T-helper 1 cell treated with Interleukin-12 subunit alpha and Interleukin-12 subunit beta and Interleukin-4 antibody, amounts not matched to agents 30 ng/mL and 1 ng/mL, for 36 hours (primary cell): ENCODE results near the gene UQCRHL. TPM values are rescaled to one million over a fixed set of nuclear protein-coding genes. Genes with fewer than 3 reads are reported as not detected.
"Not testable (repeated sequence)": the region's sequence is repeated elsewhere in the genome, so short reads cannot be mapped to it uniquely, and the experiment has no call there.

Source experiments
- intact Hi-C: fragments of 100-400 bp; cut with micrococcal nuclease; formaldehyde crosslinking; loops from one replicate; pipeline ENCODE4 v1.15.1; 2024
- total RNA-seq: library from RNA; stranded (reverse); gene quantifications from 2 replicates; pipeline ENCODE4 v1.2.3, GENCODE V29; 2022

UQCRHL gene
- total RNA-seq, result 1.2 and 1.4 TPM in 2 replicates

GRCh38 chr1:15807549-15807948 is at the start of gene UQCRHL:
TSS of gene UQCRHL (minus strand) at chr1:15807649. CDS start at chr1:15807649, 0 bp downstream.
- intact Hi-C loops, result not testable (repeated sequence)

- intact Hi-C loops, result no loop called here
These were observed 49.4 kb upstream of the UQCRHL start for GRCh38 chr1:15856888-15857287.

DNA sequence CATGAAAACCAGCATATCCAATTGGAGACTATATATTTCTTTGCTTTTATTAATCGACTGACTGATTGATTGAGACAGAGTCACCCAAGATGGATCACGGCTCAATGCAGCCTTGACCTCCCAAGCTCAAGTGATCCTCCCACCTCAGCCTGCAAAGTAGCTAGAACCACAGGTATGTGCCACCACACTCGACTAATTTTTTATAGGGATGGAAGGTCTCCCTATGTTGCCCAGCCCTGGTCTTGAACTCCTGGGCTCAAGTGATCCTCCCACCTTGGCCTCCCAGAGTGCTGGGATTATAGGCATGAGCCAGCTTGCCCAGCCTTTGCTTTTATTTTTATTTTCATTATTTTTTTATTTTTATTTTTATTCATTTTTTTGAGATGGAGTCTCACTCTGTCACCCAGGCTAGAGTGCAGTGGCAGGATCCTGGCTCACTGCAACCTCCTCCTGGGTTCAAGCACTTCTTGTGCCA is 45.4 kb upstream of the UQCRHL start:
- intact Hi-C loops, result loop anchor here (5.0 kb wide), 1 partner anchor 34 kb away; no protein-coding TSS in a partner anchor

DNA sequence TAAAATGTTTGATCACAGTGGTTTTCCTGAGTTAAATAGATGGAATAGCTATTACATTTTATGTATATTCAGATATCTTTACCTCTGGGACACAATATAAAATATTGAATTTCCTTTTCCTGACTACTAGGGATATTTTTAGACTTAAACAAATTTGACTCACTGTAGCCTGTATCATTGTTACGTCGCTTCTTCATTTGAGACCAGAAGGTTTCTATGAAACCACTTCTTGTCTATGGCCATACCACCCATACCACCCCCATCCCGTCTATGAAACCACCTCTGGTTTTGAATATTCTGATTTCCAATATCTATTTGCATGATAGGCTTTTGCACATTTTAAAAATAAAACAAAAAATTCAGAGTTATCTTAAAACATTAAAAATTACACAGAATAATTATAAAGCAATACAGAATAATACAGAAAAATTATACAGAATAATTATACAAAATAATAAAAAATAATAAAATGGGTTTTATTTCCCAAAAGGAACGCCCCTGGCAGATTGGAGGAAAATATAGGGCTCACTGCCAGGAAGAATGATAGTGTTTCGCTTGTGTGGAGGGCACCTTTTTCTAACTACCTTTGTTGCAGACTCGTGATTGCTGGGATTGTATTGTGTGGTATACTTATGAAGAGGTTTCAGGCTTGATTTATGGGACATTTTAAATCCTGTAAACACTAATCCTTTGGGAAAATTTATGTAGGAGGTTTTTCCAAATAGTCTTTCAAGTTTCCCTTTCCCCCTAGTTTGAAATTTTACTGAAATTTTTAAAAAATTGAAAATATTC is 44.8 kb upstream of the UQCRHL start:
- intact Hi-C loops, result loop anchor here (5.0 kb wide), 1 partner anchor 35 kb away; no protein-coding TSS in a partner anchor

GRCh38 chr1:15851210-15852035 is 44.0 kb upstream of the UQCRHL start:
- intact Hi-C loops, result loop anchor here (5.0 kb wide), 1 partner anchor 36 kb away; no protein-coding TSS in a partner anchor

DNA sequence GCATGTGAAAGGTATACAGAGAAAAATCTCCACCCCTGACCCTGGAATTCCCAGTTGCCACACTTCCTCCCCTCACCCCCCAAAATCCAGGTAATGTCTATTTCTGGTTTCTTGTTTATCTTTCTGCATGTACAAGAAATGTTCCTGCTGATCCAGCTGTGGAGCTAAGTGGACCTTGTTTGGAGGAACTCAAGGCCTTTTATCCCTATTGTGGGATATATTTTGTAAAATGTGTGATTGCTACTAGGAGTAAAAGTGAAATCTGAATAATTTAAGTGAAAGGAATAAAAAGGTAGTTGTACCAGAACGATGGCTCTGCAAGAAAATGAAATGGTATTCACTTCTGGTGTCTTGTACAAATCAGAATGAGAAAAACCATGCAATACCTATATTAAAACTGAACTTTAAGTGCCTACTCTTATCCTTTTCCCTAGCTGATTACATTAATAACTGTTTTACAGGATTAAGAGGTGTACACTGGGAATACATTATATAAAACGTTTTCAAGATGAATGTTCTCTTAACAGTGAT is 43.1 kb upstream of the UQCRHL start:
- intact Hi-C loops, result loop anchor here (1.0 to 5.0 kb wide), 2 partner anchors 35 to 37 kb away; no protein-coding TSS in a partner anchor

GRCh38 chr1:15849775-15850324 is 42.4 kb upstream of the UQCRHL start:
- intact Hi-C loops, result loop anchor here (1.0 to 5.0 kb wide), 4 partner anchors 35 to 502 kb away; partner anchors contain the start of gene FBXO42

DNA sequence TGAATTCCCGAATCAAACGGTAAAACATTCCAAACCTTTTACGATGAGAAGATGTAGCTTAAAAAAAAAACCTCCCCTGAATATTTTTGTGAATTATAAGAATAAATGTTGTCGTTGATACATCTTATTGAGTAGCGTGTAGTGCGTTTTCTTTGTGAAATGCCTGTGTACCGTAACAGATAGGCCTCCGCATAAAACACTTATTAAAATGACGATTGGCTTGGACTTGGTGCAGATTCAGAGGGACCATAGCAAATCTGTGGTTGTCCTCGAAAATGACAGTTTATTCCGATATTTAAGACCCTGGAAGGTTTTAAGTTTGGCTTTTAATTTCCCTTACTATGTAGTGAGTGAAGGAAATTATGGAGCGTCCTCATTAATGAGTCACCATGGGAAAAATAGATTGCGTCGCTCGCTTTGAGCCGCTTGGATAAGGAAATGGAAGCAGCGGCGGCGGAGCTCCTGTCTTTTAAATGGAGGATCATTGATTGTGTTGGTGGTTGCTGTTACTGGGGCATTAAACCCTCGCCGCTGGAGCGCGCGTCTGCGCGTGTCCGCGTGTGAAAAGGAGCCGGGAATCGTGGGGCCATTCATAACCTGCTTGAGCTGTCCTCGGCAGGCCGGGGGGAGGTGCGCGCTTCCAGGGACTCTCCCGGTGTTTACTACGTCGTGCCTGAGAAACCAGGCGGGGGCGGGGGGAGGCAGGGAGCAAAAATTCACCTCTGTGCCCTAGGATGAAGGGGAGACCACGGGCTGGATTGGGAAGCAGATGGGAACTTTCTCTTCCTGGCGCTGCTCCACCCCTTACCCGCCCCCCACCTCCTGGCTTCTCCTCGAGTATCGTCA is 41.7 kb upstream of the UQCRHL start:
- intact Hi-C loops, result loop anchor here (5.0 kb wide), 2 partner anchors 152 to 503 kb away; partner anchors contain the start of gene FBXO42

GRCh38 chr1:15848143-15848928 is 40.9 kb upstream of the UQCRHL start:
- intact Hi-C loops, result loop anchor here (5.0 kb wide), 2 partner anchors 151 to 504 kb away; partner anchors contain the start of gene FBXO42

GRCh38 chr1:15847893-15848142 is 40.4 kb upstream of the UQCRHL start:
- intact Hi-C loops, result loop anchor here (1.0 to 5.0 kb wide), 8 partner anchors 13 to 504 kb away; partner anchors contain the start of genes CPLANE2, FBXO42 and ZBTB17

DNA sequence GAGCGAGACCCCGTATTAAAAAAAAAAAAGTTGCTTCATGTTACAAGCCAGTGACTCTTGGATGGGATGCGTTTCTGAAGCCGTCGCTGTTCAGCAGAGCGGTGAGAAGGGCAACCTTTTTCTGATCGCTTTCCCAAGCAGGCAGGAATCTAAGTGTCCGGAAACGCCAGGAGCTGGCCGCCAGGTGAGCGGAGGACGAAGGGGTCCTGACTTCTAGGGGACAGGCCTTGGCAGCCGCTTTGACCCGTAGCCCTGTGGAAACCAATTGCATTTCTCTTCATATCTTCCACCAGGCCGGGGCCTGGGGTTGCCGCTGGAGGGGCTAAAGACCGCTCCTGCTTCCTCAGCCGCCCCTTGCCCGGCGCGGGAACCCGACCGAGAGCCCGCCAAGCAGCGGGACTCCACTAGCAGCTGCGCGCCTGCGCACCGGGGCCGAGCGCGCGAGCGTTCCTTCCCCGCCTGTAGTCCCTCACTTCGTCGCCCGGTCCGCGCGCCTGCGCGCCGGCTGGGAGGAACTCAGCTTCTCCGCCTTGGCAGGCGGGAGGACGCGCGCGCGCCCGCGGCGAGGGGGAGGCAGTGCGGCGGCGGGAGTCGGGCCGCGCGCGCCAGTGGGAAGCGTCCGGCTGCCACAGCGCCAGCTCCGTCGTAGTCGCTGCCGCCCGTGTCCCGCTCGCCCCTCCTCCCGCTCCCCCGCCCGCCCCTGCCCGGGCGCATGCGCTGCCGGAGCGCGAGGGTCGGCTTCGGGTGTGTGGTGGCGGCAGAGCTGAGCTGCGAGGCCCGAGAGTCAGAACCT is 39.8 kb upstream of the UQCRHL start, which contains the start of gene SPEN:
Gene SPEN, plus strand, starts transcription at position 608 of the 793 bp plus-strand sequence. CDS start 361 bp downstream, outside the sequence.
- intact Hi-C loops, result loop anchor here (1.0 to 5.0 kb wide), 8 partner anchors 12 to 505 kb away; partner anchors contain the start of genes CPLANE2, FBXO42 and ZBTB17

GRCh38 chr1:15846056-15846455 is 38.6 kb upstream of the UQCRHL start:
- intact Hi-C loops, result loop anchor here (5.0 kb wide), 2 partner anchors 149 to 506 kb away; partner anchors contain the start of gene FBXO42

DNA sequence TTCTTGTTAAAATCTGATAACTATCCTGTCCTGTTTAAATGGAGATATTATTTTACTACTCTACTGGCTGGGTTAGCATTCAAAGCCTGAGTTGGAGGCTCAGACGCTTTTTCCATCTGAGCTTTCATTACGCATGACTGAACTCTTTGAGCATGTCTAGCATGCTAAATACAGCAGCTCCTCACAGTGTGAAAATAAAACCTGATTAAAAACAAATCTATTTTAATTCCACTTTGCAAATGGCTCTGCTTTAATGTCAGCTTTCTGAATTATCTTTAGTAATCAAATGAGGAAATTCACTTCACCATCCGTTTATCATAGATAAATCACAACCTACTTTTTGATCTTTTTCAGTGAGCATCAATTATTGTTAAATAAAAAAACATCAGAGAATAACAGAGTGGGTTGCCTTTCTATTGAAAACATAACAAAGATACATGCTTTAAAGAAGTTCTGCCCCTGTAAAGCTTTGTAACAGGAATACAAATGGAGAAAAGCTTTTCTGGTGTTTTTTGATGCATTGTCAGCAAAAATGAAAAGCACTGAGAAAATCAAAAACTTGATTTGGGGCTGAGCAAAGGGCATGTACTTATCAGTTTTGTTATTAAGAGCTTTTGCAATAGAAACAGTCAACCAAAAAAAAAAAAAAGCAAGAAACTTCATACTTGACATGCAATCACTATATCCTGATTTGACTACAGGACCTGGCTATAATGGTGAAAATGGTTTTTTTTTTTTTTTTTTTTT is 36.5 kb upstream of the UQCRHL start:
- intact Hi-C loops, result no loop called here

DNA sequence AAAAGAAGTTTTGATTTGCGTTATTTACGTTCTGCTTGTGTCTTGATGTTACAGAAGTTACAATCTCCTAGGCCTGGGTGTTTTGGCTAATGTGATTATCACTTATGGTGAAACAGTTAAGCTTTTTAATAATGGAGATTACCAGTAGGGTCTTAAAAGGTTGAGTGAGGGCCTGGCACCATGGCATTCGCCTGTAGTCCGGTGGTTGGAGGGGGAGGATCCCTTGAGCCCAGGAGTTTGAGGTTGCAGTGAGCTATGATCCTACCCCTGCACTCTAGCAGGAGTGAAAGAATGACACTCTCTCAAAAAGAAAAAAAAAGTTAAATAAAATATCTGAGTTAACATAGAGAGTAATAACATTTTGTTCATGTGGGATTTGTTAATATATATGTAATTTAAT is 31.3 kb upstream of the UQCRHL start:
- intact Hi-C loops, result loop anchor here (10.0 kb wide), 3 partner anchors 606 to 1066 kb away; partner anchors contain the start of genes NECAP2 and RNU1-1

DNA sequence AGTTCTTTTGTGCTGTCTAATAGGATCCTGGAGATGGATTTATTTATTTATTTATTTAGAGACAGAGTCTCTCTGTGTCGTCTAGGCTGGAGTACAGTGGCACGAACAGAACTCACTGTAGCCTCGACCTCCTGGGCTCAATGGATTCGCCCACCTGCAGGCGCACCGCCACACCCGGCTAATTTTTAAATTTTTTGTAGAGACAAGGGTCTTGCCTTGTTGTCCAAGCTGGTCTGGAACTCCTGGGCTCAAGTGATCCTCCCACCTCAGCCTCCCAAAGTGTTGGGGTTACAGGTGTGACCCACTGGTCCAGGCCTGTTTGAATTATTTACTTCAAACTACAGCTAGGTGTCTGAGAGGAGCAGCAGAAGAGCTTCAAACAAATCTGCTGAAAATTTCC is 30.5 kb upstream of the UQCRHL start:
- intact Hi-C loops, result loop anchor here (10.0 kb wide), 3 partner anchors 607 to 1067 kb away; partner anchors contain the start of genes NECAP2 and RNU1-1

DNA sequence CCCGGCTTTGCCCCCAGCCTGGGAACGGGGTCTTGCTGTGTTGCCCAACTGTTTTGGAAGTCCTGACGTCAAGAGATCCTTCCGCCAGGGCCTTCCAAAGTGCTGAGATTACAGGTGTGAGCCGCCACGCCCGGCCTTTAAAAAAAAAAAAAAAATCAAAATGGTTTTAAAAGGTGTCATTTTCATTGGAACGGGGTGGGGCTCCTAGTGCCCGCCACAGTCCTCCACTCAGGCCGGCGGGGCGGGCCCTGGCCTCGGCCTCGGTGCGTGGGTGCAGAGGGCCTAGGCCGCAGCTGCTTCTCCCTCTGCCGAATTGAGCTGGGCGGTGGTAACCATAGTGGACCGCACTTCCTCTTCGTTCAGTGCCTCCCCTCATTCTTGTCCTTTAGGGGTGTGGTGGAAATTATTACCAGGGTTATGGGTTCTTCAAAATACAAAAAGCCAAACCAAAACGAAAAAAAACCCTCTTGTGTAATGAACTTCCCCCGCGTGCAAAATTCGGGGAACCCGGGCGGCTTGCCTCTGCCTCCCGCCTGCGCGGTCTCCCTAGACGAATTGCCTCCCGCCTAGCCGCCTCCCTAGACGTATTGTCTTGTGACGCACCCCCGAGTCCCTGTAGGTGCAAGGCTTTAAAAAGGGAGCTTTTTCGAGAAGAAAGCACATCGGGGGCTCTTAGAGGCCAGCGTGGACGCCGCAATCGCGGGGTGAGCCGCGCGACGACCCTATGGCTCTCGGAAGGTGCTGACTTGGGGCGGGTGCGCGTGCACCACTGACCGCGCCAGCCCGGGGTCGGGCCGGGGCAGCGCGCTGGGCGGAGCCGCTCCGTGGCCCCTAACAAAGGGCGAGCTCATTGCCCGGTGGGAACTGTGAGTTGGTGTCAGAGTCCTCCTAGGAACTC is 29.6 kb upstream of the UQCRHL start:
- intact Hi-C loops, result loop anchor here (1.0 to 10.0 kb wide), 4 partner anchors 220 to 1068 kb away; partner anchors contain the start of genes DDI2, NECAP2 and RNU1-1
